Stimulated activated CD4-positive, alpha-beta T cell treated with anti-CD3 and anti-CD28 coated beads, Interleukin-12 subunit alpha, Interleukin-12 subunit beta, amount 100 ng/mL, for 24 hours (primary cell): ENCODE data around the gene ATG5.

Experiments used
- DNase-seq, 2 experiments: peaks; one replicate each; pipeline ENCODE4 v3.0.0-alpha.2; 2020; ENCODE audit warnings: low read depth in 2 of 2

ATG5 gene

GRCh38 chr6:106325336-106326178 lies at the start of gene ATG5:
Gene ATG5 (minus strand): TSS chr6:106325760. CDS start chr6:106316208, 9,552 bp downstream.
- DNase-seq: peak; percentile 100

- no peak for DNase-seq
Observed at GRCh38 chr6:106373502-106374239, 48.1 kb upstream of the ATG5 start.

- no peak for DNase-seq
Observed at GRCh38 chr6:106372838-106373501, 47.4 kb upstream of the ATG5 start.

GRCh38 chr6:106370639-106371038 lies 45.1 kb upstream of the ATG5 start:
- DNase-seq: no peak

- DNase-seq: no peak
Observed at GRCh38 chr6:106369739-106370138, 44.2 kb upstream of the ATG5 start.

GRCh38 chr6:106363401-106364138 lies 38.0 kb upstream of the ATG5 start:
- DNase-seq: no peak

- peak in 1 of 2 experiments; percentile 11 for DNase-seq
Observed at GRCh38 chr6:106360989-106361430, 35.5 kb upstream of the ATG5 start.

- DNase-seq: peak; percentile 36 to 56
Observed at GRCh38 chr6:106360410-106360988, 34.9 kb upstream of the ATG5 start, which contains the start of gene CRYBG1. Gene CRYBG1 (plus strand): TSS chr6:106360717. CDS start chr6:106360909, 192 bp downstream.

GRCh38 chr6:106359959-106360409 lies 34.4 kb upstream of the ATG5 start:
- no peak for DNase-seq

- DNase-seq: no peak
Observed at GRCh38 chr6:106356378-106356777, 30.8 kb upstream of the ATG5 start.

GRCh38 chr6:106347219-106347618 lies 21.7 kb upstream of the ATG5 start:
- no peak for DNase-seq

- DNase-seq: peak in 1 of 2 experiments; percentile 15
Observed at GRCh38 chr6:106339334-106340029, 13.9 kb upstream of the ATG5 start.

- DNase-seq: no peak
Observed at GRCh38 chr6:106334646-106335448, 9.3 kb upstream of the ATG5 start.

GRCh38 chr6:106324726-106325335 lies 729 bp downstream of the ATG5 start:
- no peak for DNase-seq

- DNase-seq: no peak
Observed at GRCh38 chr6:106321940-106322339, 3.6 kb downstream of the ATG5 start.

GRCh38 chr6:106318851-106319250 lies 6.7 kb downstream of the ATG5 start:
- DNase-seq: no peak

- DNase-seq: no peak
Observed at GRCh38 chr6:106318061-106318460, 7.5 kb downstream of the ATG5 start.

GRCh38 chr6:106316375-106316766 lies 9.2 kb downstream of the ATG5 start:
- DNase-seq: no peak

GRCh38 chr6:106315765-106316374 lies 9.7 kb downstream of the ATG5 start:
- no peak for DNase-seq
